IPS DF 6.9 (cell line): ENCODE data around the gene CACUL1.

Source experiments
- DNase-seq: peaks from one replicate; pipeline ENCODE4 v3.0.0-alpha.2; 2013; ENCODE audit warnings: low read depth, low spot score
- H3K27ac ChIP-seq: one replicate; pipeline ENCODE4 v1.5.1; 2013; ENCODE audit warnings: low read length, control low read depth
- H3K27me3 ChIP-seq: 2 replicates; pipeline ENCODE4 v1.6.1; 2013; ENCODE audit warnings: mild to moderate bottlenecking, low read length; ENCODE audit not compliant: control insufficient read depth, insufficient read depth
- H3K36me3 ChIP-seq: 2 replicates; pipeline ENCODE4 v1.6.1; 2013; ENCODE audit warnings: low read length; ENCODE audit not compliant: control insufficient read depth, insufficient read depth
- H3K4me1 ChIP-seq: 2 replicates; pipeline ENCODE4 v1.6.1; 2013; ENCODE audit warnings: low read length; ENCODE audit not compliant: control insufficient read depth, insufficient read depth
- H3K4me3 ChIP-seq: 2 replicates; pipeline ENCODE4 v1.5.1; 2013; ENCODE audit warnings: mild to moderate bottlenecking, low read length
- H3K9me3 ChIP-seq: 2 replicates; pipeline ENCODE4 v1.6.1; 2013; ENCODE audit warnings: low read length, inconsistent platforms; ENCODE audit not compliant: control insufficient read depth, insufficient read depth
- WGBS: extraction: QIAGEN DNeasy Blood & Tissue Kit; methylation state at CpG from one replicate; pipeline ENCODE4 v1.1.7; 2013; ENCODE audit warnings: mixed read lengths, missing lambda C conversion rate; ENCODE audit not compliant: insufficient read length, insufficient coverage; 5-methylcytosine and 5-hydroxymethylcytosine counted together

CACUL1 gene

GRCh38 chr10:118735294-118735693 lies 19.5 kb downstream of the CACUL1 start:
- no peak overlapping the region for H3K4me3 ChIP-seq
- no peak overlapping the region for H3K27ac ChIP-seq
- DNase-seq, result no peak
- no CpG with 5 or more reads among the region's 1 CpG for WGBS
- H3K9me3 ChIP-seq, result no peaks in the 10 kb centered on the region
- no peaks in the 10 kb centered on the region for H3K27me3 ChIP-seq
- H3K36me3 ChIP-seq, result no peaks in the 10 kb centered on the region
- peaks cover 1% of the 10 kb centered on the region; the same call in 1 of the 2 replicates for H3K4me1 ChIP-seq

GRCh38 chr10:118734475-118734874 lies 20.3 kb downstream of the CACUL1 start:
- no peak for DNase-seq
- H3K36me3 ChIP-seq, result no peaks in the 10 kb centered on the region
- H3K27ac ChIP-seq, result no peak overlapping the region
- no peaks in the 10 kb centered on the region for H3K9me3 ChIP-seq
- peaks cover 1% of the 10 kb centered on the region; the same call in 1 of the 2 replicates for H3K4me1 ChIP-seq
- no CpG with 5 or more reads among the region's 2 CpGs for WGBS
- no peak overlapping the region for H3K4me3 ChIP-seq
- H3K27me3 ChIP-seq, result no peaks in the 10 kb centered on the region

- Histone ChIP-seq H3K4me1 (peaks cover 1% of the 10 kb centered on the region; the same call in 1 of the 2 replicates), H3K36me3 (no peaks in the 10 kb centered on the region), H3K9me3 (no peaks in the 10 kb centered on the region), H3K4me3 (no peak overlapping the region), H3K27ac (no peak overlapping the region), H3K27me3 (no peaks in the 10 kb centered on the region)
- no CpG with 5 or more reads among the region's 12 CpGs for WGBS
- DNase-seq, result no peak
Measured at GRCh38 chr10:118732245-118733165, 22.3 kb downstream of the CACUL1 start.

- no peak overlapping the region for H3K4me3 ChIP-seq
- H3K27me3 ChIP-seq, result no peaks in the 10 kb centered on the region
- no CpG with 5 or more reads among the region's 7 CpGs for WGBS
Measured at GRCh38 chr10:118730756-118731456, 23.9 kb downstream of the CACUL1 start.

GRCh38 chr10:118729641-118730258 lies 25.0 kb downstream of the CACUL1 start:
- Histone ChIP-seq H3K4me1 (peaks cover 1% of the 10 kb centered on the region; the same call in 1 of the 2 replicates), H3K27me3 (no peaks in the 10 kb centered on the region), H3K4me3 (no peak overlapping the region), H3K36me3 (no peaks in the 10 kb centered on the region), H3K27ac (no peak overlapping the region), H3K9me3 (no peaks in the 10 kb centered on the region)
- no CpG with 5 or more reads among the region's 2 CpGs for WGBS
- no peak for DNase-seq

More at GRCh38 chr10:118730756-118731456, 23.9 kb downstream of the CACUL1 start:
- no peak overlapping the region for H3K27ac ChIP-seq
- DNase-seq, result no peak
- H3K4me1 ChIP-seq, result peaks cover 1% of the 10 kb centered on the region; the same call in 1 of the 2 replicates
- no peaks in the 10 kb centered on the region for H3K9me3 ChIP-seq
- H3K36me3 ChIP-seq, result no peaks in the 10 kb centered on the region

DNA sequence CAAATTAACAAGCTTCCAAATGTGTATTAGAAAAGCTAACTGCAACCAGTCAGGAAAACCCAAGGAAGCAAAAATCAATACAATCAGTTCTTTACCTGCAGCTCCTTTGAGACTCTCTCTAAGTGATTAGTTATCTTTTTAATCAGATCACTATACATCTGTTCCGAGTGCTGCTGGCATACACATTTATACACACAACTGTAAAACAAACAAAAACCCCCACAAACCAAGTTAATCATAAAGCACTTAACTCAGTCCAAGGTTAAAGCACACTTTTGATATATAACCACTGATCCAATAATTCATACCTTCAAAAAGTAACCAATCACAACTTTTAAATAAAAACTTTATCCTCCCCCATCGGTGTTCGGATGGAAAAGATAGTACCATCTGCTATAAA lies 25.6 kb downstream of the CACUL1 start:
- Histone ChIP-seq H3K27me3 (no peaks in the 10 kb centered on the region), H3K27ac (no peak overlapping the region), H3K9me3 (no peaks in the 10 kb centered on the region), H3K36me3 (no peaks in the 10 kb centered on the region), H3K4me3 (no peak overlapping the region), H3K4me1 (peaks cover 1% of the 10 kb centered on the region; the same call in 1 of the 2 replicates)
- WGBS, result 100% methylated on average over 2 of the region's 3 CpGs
- no peak for DNase-seq

DNA sequence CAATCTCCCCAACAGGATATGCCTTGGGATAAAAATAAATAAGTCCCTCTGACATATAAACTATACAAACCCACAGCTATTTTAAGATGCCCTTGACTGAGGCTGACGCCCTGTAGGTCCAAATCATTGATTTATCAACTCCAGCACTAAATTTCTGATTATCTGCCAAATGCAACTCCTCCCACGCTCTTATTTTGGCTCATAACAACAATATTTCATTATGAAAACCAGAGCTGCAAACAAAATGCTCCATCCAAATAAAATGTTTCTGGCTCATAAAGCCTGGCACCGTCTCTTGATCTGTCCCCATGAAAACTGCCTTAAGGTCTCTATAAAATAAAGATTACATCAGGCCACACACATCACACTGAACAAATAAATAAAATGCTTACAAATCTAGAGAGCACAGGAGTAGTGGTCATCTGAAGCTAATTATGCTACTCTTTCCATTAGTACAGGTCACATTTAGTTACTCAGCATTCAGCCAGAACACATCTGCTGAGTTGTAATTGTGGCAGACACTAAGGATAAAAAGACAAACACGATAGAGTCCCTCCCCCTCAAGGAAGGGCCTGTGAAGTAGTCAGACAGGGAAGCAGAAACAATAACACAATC lies 28.8 kb downstream of the CACUL1 start:
- Histone ChIP-seq H3K4me1 (no peaks in the 10 kb centered on the region), H3K4me3 (no peak overlapping the region), H3K9me3 (no peaks in the 10 kb centered on the region), H3K27me3 (no peaks in the 10 kb centered on the region), H3K27ac (no peak overlapping the region), H3K36me3 (no peaks in the 10 kb centered on the region)
- DNase-seq, result no peak
- WGBS, result no CpG with 5 or more reads among the region's 4 CpGs

GRCh38 chr10:118723466-118723865 lies 31.3 kb downstream of the CACUL1 start:
- Histone ChIP-seq H3K9me3 (no peaks in the 10 kb centered on the region), H3K27ac (no peak overlapping the region), H3K27me3 (no peaks in the 10 kb centered on the region)

DNA sequence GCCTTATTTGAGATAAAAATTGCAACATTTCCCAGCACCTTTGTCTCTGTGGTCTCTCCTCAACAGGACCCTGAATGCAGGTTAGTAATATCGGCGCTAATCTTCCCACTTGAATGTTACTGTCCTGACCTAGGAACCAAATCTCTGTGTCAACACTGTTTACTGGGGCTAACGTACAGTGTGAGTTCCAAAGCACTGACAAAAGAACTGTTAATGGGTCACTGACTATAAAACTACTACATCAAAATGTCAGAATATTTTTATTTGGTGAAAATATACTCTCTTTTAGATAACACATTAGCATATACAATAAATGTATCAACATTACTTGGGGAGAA lies 33.3 kb downstream of the CACUL1 start:
- no peaks in the 10 kb centered on the region for H3K27me3 ChIP-seq
- H3K27ac ChIP-seq, result no peak overlapping the region
- H3K4me3 ChIP-seq, result no peak overlapping the region
- no peaks in the 10 kb centered on the region for H3K36me3 ChIP-seq
- WGBS, result no CpG with 5 or more reads among the region's 3 CpGs
- DNase-seq, result no peak
- no peaks in the 10 kb centered on the region for H3K9me3 ChIP-seq
- H3K4me1 ChIP-seq, result no peaks in the 10 kb centered on the region

More at GRCh38 chr10:118723466-118723865, 31.3 kb downstream of the CACUL1 start:
- Histone ChIP-seq H3K36me3 (no peaks in the 10 kb centered on the region), H3K4me1 (no peaks in the 10 kb centered on the region), H3K4me3 (no peak overlapping the region)
- WGBS, result no CpG with 5 or more reads among the region's 6 CpGs
- no peak for DNase-seq
